HL-60 (cell line): Measurements from ENCODE around the gene ARMC9.

Experiments
- POLR2AphosphoS5 ChIP-seq: IDR thresholded peaks from 2 replicates; pipeline ENCODE4 v1.6.1; 2012; ENCODE audit warnings: low read depth
- TF ChIP-seq, protein P1 (sequence below): IDR thresholded peaks from one replicate; pipeline ENCODE4 v1.5.1; 2011; ENCODE audit warnings: low read length, control low read depth, inconsistent platforms; ENCODE audit not compliant: insufficient read depth

DNA sequence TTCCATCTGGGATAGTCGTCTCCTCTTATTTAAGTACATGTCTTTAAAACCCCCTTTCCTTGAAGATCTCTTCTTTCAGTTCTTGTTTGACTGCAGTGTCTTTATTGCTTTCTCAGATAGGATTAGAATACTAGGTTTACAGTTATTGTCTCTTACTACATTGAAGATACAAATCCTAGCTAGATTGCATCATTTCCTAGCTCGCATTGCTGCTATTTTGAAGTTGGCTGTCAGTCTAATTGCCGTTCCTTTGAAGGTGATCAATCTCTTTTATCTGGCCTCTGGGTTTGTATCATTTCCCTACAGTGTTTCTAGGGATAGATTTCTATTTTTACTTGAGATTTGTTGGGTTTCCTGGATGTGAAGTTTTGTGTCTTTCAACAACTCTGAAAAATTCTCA is 20.9 kb downstream of the ARMC9 start:
- TF ChIP-seq, protein P1, sequence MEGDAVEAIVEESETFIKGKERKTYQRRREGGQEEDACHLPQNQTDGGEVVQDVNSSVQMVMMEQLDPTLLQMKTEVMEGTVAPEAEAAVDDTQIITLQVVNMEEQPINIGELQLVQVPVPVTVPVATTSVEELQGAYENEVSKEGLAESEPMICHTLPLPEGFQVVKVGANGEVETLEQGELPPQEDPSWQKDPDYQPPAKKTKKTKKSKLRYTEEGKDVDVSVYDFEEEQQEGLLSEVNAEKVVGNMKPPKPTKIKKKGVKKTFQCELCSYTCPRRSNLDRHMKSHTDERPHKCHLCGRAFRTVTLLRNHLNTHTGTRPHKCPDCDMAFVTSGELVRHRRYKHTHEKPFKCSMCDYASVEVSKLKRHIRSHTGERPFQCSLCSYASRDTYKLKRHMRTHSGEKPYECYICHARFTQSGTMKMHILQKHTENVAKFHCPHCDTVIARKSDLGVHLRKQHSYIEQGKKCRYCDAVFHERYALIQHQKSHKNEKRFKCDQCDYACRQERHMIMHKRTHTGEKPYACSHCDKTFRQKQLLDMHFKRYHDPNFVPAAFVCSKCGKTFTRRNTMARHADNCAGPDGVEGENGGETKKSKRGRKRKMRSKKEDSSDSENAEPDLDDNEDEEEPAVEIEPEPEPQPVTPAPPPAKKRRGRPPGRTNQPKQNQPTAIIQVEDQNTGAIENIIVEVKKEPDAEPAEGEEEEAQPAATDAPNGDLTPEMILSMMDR, result no peak
- no peak for TF ChIP-seq POLR2AphosphoS5
